Liver (tissue), 9 donors: ENCODE data around the gene MYCBPAP. TPM values are rescaled to one million over a fixed set of nuclear protein-coding genes. Genes with fewer than 3 reads are reported as not detected.

ENCODE experiments used
- DNase-seq: peaks from one replicate; pipeline ENCODE4 v3.0.0-alpha.2; 2017; ENCODE audit warnings: low spot score
- H3K27ac ChIP-seq, 2 donors: one replicate each; pipeline ENCODE4 v1.7.0; 2013; ENCODE audit warnings: inconsistent platforms in 2 of 2, low read length in 2 of 2, control low read depth in 1 of 2, low read depth in 1 of 2, mild to moderate bottlenecking in 1 of 2
- H3K27me3 ChIP-seq, 4 donors: one replicate each; pipeline versions ENCODE4 v1.6.1 to v1.7.0; 2013; ENCODE audit warnings: low read length in 3 of 4, inconsistent platforms in 1 of 4, mild to moderate bottlenecking in 1 of 4, moderate library complexity in 1 of 4; ENCODE audit not compliant: control insufficient read depth in 4 of 4, insufficient read depth in 4 of 4
- H3K36me3 ChIP-seq, 4 donors: one replicate each; pipeline versions ENCODE4 v1.6.1 to v1.7.0; 2013; ENCODE audit warnings: low read length in 3 of 4, mild to moderate bottlenecking in 3 of 4, low read depth in 1 of 4, moderate library complexity in 1 of 4; ENCODE audit not compliant: control insufficient read depth in 4 of 4, insufficient read depth in 3 of 4
- H3K4me1 ChIP-seq, 4 donors: one replicate each; pipeline versions ENCODE4 v1.6.1 to v1.7.0; 2013; ENCODE audit warnings: low read length in 3 of 4, mild to moderate bottlenecking in 3 of 4, moderate library complexity in 1 of 4; ENCODE audit not compliant: control insufficient read depth in 4 of 4, insufficient read depth in 4 of 4
- H3K4me3 ChIP-seq, 3 donors: one replicate each; pipeline versions ENCODE4 v1.6.1 to v1.7.0; 2013; ENCODE audit warnings: low read length in 3 of 3, control low read depth in 1 of 3, low read depth in 1 of 3, mild to moderate bottlenecking in 1 of 3
- H3K9ac ChIP-seq, 2 donors: one replicate each; pipeline ENCODE4 v1.7.0; 2013; ENCODE audit warnings: low read length in 2 of 2, mild to moderate bottlenecking in 2 of 2, moderate library complexity in 2 of 2, control low read depth in 1 of 2, low read depth in 1 of 2
- H3K9me3 ChIP-seq, 4 donors: one replicate each; pipeline versions ENCODE4 v1.6.1 to v1.7.0; 2013; ENCODE audit warnings: low read length in 3 of 4; ENCODE audit not compliant: control insufficient read depth in 4 of 4
- EGR1 ChIP-seq, 2 donors: IDR thresholded peaks; 2 replicates each; pipeline ENCODE4 v1.6.1; 2016 to 2018; ENCODE audit warnings: antibody characterized with exemption in 2 of 2, low read depth in 2 of 2
- FOXA1 ChIP-seq: IDR thresholded peaks from 2 replicates; pipeline ENCODE4 v1.6.1; 2016; ENCODE audit warnings: antibody characterized with exemption
- FOXA2 ChIP-seq: IDR thresholded peaks from 2 replicates; pipeline ENCODE4 v1.6.1; 2016; ENCODE audit warnings: antibody characterized with exemption
- GABPA ChIP-seq, 2 donors: IDR thresholded peaks in 1 of 2; conservative IDR thresholded peaks in 1 of 2; 2 replicates each; pipeline ENCODE4 v1.6.1; 2016; ENCODE audit warnings: antibody characterized with exemption in 2 of 2, mild to moderate bottlenecking in 1 of 2, moderate library complexity in 1 of 2
- HNF4A ChIP-seq, 2 donors: conservative IDR thresholded peaks; 2 replicates each; pipeline ENCODE4 v1.6.1; 2016; ENCODE audit warnings: antibody characterized with exemption in 2 of 2, mild to moderate bottlenecking in 2 of 2
- HNF4G ChIP-seq: IDR thresholded peaks from 2 replicates; pipeline ENCODE4 v1.6.1; 2016; ENCODE audit warnings: antibody characterized with exemption
- JUND ChIP-seq, 2 donors: IDR thresholded peaks; 2 replicates each; pipeline ENCODE4 v1.6.1; 2016; ENCODE audit warnings: antibody characterized with exemption in 2 of 2
- NR2F2 ChIP-seq: IDR thresholded peaks from 2 replicates; pipeline ENCODE4 v1.6.1; 2016; ENCODE audit warnings: antibody characterized with exemption
- RAD21 ChIP-seq, 2 donors: IDR thresholded peaks; 2 replicates each; pipeline ENCODE4 v1.6.1; 2016; ENCODE audit warnings: antibody characterized with exemption in 2 of 2, mild to moderate bottlenecking in 2 of 2
- RXRA ChIP-seq, 2 donors: IDR thresholded peaks; 2 replicates each; pipeline ENCODE4 v1.6.1; 2017 to 2018; ENCODE audit warnings: antibody characterized with exemption in 2 of 2, mild to moderate bottlenecking in 1 of 2
- SP1 ChIP-seq: IDR thresholded peaks from 2 replicates; pipeline ENCODE4 v1.6.1; 2018; ENCODE audit warnings: antibody characterized with exemption, mild to moderate bottlenecking
- TAF1 ChIP-seq: conservative IDR thresholded peaks from 2 replicates; pipeline ENCODE4 v1.6.1; 2016; ENCODE audit warnings: antibody characterized with exemption, mild to moderate bottlenecking
- YY1 ChIP-seq: IDR thresholded peaks from 2 replicates; pipeline ENCODE4 v1.6.1; 2016; ENCODE audit warnings: antibody characterized with exemption, mild to moderate bottlenecking
- WGBS: extraction: QIAGEN DNeasy Blood & Tissue Kit; methylation state at CpG from one replicate; pipeline ENCODE4 v1.1.7; 2013; 5-methylcytosine and 5-hydroxymethylcytosine counted together
- polyA plus RNA-seq, 2 donors: library from polyadenylated mRNA; stranded (reverse) in 1 of 2; unstranded in 1 of 2; fragments of 200-250 nt in 1 of 2; fragments of >200 nt in 1 of 2; fragmentation: Nextera tagmentation in 1 of 2; extraction: Ambion mirVana in 1 of 2; gene quantifications; one replicate each; pipeline versions ENCODE4 v1.2.1 to v1.2.3, GENCODE V29; 2013 to 2015
- total RNA-seq, 2 donors: library from RNA; depleted of rRNA; stranded (reverse); fragments of >200 nt; gene quantifications; one replicate each; pipeline ENCODE4 v1.2.3, GENCODE V29; 2014
- TF ChIP-seq, protein P1 (sequence below): IDR thresholded peaks from 2 replicates; pipeline ENCODE4 v1.6.1; 2016; ENCODE audit warnings: antibody characterized with exemption, mild to moderate bottlenecking
- TF ChIP-seq, protein P2 (sequence below): IDR thresholded peaks from 2 replicates; pipeline ENCODE4 v1.6.1; 2016; ENCODE audit warnings: antibody characterized with exemption
- TF ChIP-seq, protein P3 (sequence below): fragments of 150-350 bp; IDR thresholded peaks from 2 replicates; pipeline ENCODE4 v1.5.1; 2017; ENCODE audit warnings: improper control_type of control experiment, low read depth, low read length; ENCODE audit not compliant: missing input control
- TF ChIP-seq, protein P4 (sequence below): IDR thresholded peaks from 2 replicates; pipeline ENCODE4 v1.6.1; 2016; ENCODE audit warnings: antibody characterized with exemption
- TF ChIP-seq, protein P5 (sequence below): IDR thresholded peaks from 2 replicates; pipeline ENCODE4 v1.6.1; 2016; ENCODE audit warnings: antibody characterized with exemption
- donor health status: healthy.
- donor health status: healthy.
- donor health status: healthy.
- donor health status: healthy.
- donor health status: healthy.

Gene MYCBPAP
- total and polyA plus RNA-seq, 4 donors, result 0.23 to 0.25 TPM; not detected in 2

DNA sequence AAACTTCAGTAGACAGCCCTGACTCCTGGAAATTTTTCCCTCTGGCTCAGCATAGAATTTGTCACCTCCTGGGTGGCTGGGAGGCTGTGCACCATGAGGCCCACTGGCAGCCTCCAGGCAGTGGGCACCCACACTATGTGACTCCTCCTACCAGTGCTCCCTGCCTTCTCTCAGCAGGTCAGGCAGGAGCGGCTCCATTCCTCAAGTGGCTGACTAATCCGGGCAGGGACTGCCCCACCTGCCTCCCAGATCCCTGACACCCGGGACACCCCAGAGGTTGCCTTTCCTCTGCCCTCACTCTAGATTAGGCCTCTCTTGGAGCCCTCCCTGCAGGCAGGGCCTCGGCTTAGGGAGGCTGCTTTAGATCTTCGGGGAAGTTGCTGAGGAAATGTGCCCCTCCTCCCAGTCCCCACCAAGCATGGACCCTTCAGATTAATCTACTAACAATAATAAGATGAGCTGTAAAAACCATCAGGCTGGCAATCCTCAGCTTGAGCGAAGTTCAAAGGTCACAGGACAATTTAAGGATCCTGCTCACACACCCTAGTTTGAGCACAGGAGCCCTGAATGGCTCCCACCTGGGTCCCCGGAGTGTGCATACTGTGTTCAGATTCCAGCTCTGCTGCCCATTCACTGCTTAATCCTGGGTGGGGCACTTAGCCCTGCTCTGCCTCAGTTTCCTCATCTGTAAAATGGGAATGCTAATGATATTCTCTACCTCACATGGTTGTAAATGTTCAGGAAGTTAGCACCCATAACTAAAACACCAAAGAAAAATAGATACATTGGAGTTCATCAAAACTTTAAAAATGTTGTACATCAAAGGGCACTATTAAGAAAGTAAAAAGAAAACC, 10.0 kb upstream of the MYCBPAP start:
- WGBS, result 76% methylated on average over 7 of the region's 7 CpGs
- Histone ChIP-seq H3K36me3 (no peaks in the 10 kb centered on the region), H3K9me3 (no peaks in the 10 kb centered on the region), H3K27me3 (no peaks in the 10 kb centered on the region), H3K27ac (no peak overlapping the region), H3K9ac (no peak overlapping the region), H3K4me1 (no peaks in the 10 kb centered on the region), H3K4me3 (no peak overlapping the region)
- no peak for DNase-seq
- TF ChIP-seq RAD21 (IDR thresholded peaks at IDR 0.05) (no peak), HNF4A (conservative IDR thresholded peaks at IDR 0.05) (no peak), JUND (IDR thresholded peaks at IDR 0.05) (no peak), GABPA (IDR thresholded peaks at IDR 0.05 in 1 of 2, conservative IDR thresholded peaks at IDR 0.05 in 1 of 2) (no peak), EGR1 (IDR thresholded peaks at IDR 0.05; ENCODE audit: low read depth in 2 of 2) (no peak), YY1 (no peak), TAF1 (no peak), FOXA2 (no peak), RXRA (IDR thresholded peaks at IDR 0.05) (no peak), HNF4G (no peak), FOXA1 (no peak), NR2F2 (no peak), SP1 (no peak)
- TF ChIP-seq, protein P1, sequence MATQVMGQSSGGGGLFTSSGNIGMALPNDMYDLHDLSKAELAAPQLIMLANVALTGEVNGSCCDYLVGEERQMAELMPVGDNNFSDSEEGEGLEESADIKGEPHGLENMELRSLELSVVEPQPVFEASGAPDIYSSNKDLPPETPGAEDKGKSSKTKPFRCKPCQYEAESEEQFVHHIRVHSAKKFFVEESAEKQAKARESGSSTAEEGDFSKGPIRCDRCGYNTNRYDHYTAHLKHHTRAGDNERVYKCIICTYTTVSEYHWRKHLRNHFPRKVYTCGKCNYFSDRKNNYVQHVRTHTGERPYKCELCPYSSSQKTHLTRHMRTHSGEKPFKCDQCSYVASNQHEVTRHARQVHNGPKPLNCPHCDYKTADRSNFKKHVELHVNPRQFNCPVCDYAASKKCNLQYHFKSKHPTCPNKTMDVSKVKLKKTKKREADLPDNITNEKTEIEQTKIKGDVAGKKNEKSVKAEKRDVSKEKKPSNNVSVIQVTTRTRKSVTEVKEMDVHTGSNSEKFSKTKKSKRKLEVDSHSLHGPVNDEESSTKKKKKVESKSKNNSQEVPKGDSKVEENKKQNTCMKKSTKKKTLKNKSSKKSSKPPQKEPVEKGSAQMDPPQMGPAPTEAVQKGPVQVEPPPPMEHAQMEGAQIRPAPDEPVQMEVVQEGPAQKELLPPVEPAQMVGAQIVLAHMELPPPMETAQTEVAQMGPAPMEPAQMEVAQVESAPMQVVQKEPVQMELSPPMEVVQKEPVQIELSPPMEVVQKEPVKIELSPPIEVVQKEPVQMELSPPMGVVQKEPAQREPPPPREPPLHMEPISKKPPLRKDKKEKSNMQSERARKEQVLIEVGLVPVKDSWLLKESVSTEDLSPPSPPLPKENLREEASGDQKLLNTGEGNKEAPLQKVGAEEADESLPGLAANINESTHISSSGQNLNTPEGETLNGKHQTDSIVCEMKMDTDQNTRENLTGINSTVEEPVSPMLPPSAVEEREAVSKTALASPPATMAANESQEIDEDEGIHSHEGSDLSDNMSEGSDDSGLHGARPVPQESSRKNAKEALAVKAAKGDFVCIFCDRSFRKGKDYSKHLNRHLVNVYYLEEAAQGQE, result no peak
- TF ChIP-seq, protein P2, sequence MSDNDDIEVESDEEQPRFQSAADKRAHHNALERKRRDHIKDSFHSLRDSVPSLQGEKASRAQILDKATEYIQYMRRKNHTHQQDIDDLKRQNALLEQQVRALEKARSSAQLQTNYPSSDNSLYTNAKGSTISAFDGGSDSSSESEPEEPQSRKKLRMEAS, result no peak
- TF ChIP-seq, protein P3, sequence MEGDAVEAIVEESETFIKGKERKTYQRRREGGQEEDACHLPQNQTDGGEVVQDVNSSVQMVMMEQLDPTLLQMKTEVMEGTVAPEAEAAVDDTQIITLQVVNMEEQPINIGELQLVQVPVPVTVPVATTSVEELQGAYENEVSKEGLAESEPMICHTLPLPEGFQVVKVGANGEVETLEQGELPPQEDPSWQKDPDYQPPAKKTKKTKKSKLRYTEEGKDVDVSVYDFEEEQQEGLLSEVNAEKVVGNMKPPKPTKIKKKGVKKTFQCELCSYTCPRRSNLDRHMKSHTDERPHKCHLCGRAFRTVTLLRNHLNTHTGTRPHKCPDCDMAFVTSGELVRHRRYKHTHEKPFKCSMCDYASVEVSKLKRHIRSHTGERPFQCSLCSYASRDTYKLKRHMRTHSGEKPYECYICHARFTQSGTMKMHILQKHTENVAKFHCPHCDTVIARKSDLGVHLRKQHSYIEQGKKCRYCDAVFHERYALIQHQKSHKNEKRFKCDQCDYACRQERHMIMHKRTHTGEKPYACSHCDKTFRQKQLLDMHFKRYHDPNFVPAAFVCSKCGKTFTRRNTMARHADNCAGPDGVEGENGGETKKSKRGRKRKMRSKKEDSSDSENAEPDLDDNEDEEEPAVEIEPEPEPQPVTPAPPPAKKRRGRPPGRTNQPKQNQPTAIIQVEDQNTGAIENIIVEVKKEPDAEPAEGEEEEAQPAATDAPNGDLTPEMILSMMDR, result no peak
- TF ChIP-seq, protein P4, sequence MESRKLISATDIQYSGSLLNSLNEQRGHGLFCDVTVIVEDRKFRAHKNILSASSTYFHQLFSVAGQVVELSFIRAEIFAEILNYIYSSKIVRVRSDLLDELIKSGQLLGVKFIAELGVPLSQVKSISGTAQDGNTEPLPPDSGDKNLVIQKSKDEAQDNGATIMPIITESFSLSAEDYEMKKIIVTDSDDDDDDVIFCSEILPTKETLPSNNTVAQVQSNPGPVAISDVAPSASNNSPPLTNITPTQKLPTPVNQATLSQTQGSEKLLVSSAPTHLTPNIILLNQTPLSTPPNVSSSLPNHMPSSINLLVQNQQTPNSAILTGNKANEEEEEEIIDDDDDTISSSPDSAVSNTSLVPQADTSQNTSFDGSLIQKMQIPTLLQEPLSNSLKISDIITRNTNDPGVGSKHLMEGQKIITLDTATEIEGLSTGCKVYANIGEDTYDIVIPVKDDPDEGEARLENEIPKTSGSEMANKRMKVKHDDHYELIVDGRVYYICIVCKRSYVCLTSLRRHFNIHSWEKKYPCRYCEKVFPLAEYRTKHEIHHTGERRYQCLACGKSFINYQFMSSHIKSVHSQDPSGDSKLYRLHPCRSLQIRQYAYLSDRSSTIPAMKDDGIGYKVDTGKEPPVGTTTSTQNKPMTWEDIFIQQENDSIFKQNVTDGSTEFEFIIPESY, result no peak
- TF ChIP-seq, protein P5, sequence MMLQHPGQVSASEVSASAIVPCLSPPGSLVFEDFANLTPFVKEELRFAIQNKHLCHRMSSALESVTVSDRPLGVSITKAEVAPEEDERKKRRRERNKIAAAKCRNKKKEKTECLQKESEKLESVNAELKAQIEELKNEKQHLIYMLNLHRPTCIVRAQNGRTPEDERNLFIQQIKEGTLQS, result no peak
